HCT116 (cell line): ENCODE measurements around the gene CLIC4.
"Not testable (repeated sequence)": the region's sequence is repeated elsewhere in the genome, so short reads cannot be mapped to it uniquely, and the experiment has no call there.

Experiments used
- POLR2A ChIP-seq: IDR thresholded peaks from 2 replicates; pipeline ENCODE4 v1.7.0; 2011; ENCODE audit warnings: borderline replicate concordance; ENCODE audit not compliant: insufficient read depth, insufficient read length; ENCODE audit errors: extremely low read depth
- POLR2AphosphoS5 ChIP-seq: IDR thresholded peaks from 2 replicates; pipeline ENCODE4 v1.6.1; 2011; ENCODE audit warnings: mild to moderate bottlenecking, low read depth, low read length, moderate library complexity
- SIN3A ChIP-seq: IDR thresholded peaks from 2 replicates; pipeline ENCODE4 v1.6.1; 2012; ENCODE audit warnings: low read depth
- ZNF274 ChIP-seq: fragments of 200-500 bp; sonication (Bioruptor generic); IDR thresholded peaks from 2 replicates; pipeline ENCODE4 v1.6.1; 2014; ENCODE audit warnings: mild to moderate bottlenecking, low read depth, low read length, inconsistent platforms
- TF ChIP-seq, protein P1 (sequence below), 3 experiments: fragments of 200-600 bp in 1 of 3; sonication (generic) in 1 of 3; IDR thresholded peaks in 2 of 3; conservative IDR thresholded peaks in 1 of 3; 2 replicates each; pipeline ENCODE4 v1.5.1; 2012 to 2017; ENCODE audit warnings: low read depth in 2 of 3, low read length in 2 of 3, antibody characterized with exemption in 1 of 3, borderline replicate concordance in 1 of 3, control low read depth in 1 of 3, mild to moderate bottlenecking in 1 of 3, mixed read lengths in 1 of 3, mixed run types in 1 of 3, moderate library complexity in 1 of 3; ENCODE audit not compliant: insufficient read depth in 1 of 3

DNA sequence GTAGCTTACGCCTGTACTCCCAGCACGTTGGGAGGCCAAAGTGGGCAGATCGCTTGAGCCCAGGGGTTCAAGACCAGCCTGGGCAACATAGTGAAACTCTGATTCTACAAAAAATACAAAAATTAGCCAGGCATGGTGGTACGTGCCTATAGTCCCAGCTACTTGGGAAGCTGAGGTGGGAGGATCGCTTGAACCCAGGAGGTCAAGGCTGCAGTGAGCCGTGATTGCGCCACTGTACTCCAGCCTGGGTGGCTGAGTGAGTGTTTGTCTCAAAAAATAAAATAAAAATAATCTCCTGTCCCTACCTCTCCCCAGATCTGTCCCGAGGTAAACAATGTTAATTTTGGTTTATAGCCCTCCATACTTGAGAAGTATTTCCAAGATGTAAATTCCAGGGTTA, 34.0 kb downstream of the CLIC4 start:
- TF ChIP-seq, protein P1, sequence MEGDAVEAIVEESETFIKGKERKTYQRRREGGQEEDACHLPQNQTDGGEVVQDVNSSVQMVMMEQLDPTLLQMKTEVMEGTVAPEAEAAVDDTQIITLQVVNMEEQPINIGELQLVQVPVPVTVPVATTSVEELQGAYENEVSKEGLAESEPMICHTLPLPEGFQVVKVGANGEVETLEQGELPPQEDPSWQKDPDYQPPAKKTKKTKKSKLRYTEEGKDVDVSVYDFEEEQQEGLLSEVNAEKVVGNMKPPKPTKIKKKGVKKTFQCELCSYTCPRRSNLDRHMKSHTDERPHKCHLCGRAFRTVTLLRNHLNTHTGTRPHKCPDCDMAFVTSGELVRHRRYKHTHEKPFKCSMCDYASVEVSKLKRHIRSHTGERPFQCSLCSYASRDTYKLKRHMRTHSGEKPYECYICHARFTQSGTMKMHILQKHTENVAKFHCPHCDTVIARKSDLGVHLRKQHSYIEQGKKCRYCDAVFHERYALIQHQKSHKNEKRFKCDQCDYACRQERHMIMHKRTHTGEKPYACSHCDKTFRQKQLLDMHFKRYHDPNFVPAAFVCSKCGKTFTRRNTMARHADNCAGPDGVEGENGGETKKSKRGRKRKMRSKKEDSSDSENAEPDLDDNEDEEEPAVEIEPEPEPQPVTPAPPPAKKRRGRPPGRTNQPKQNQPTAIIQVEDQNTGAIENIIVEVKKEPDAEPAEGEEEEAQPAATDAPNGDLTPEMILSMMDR (IDR thresholded peaks at IDR 0.05 in 2 of 3, conservative IDR thresholded peaks at IDR 0.05 in 1 of 3; ENCODE audit: borderline replicate concordance in 1 of 3, insufficient read depth in 1 of 3, low read depth in 2 of 3, low read length in 2 of 3), result not testable (repeated sequence)
- not testable (repeated sequence) for TF ChIP-seq POLR2AphosphoS5, ZNF274, POLR2A, SIN3A
